NB4 (cell line): ENCODE results near the gene KLK15.

Source experiments
- DNase-seq: peaks from one replicate; pipeline ENCODE4 v3.0.0; 2010; ENCODE audit warnings: low read depth
- H3K4me3 ChIP-seq: one replicate; pipeline ENCODE4 v1.5.1; 2011; ENCODE audit warnings: mild to moderate bottlenecking, low read depth, low read length, moderate library complexity
- CTCF ChIP-seq: IDR thresholded peaks from one replicate; pipeline ENCODE4 v1.5.1; 2012; ENCODE audit warnings: low read depth, low read length
- MAX ChIP-seq: IDR thresholded peaks from 2 replicates; pipeline ENCODE4 v1.6.1; 2011; ENCODE audit warnings: low read depth, low read length
- MYC ChIP-seq: IDR thresholded peaks from 2 replicates; pipeline ENCODE4 v1.6.1; 2011; ENCODE audit warnings: low read depth, low read length
- POLR2A ChIP-seq: IDR thresholded peaks from 2 replicates; pipeline ENCODE4 v1.6.1; 2011; ENCODE audit warnings: mild to moderate bottlenecking; ENCODE audit not compliant: insufficient read length; ENCODE audit errors: extremely low read depth

Gene KLK15

GRCh38 chr19:50830266-50831025 is 2.9 kb downstream of the KLK15 start:
- TF ChIP-seq POLR2A (no peak), MAX (no peak), MYC (no peak), CTCF (no peak)
- no peak for DNase-seq

GRCh38 chr19:50829801-50830200 is 3.6 kb downstream of the KLK15 start:
- TF ChIP-seq POLR2A (no peak), MYC (no peak), CTCF (no peak), MAX (no peak)
- no peak for DNase-seq
- H3K4me3 ChIP-seq, result no peak overlapping the region

More at GRCh38 chr19:50830266-50831025, 2.9 kb downstream of the KLK15 start:
- no peak overlapping the region for H3K4me3 ChIP-seq

GRCh38 chr19:50827476-50827875 is 5.9 kb downstream of the KLK15 start:
- no peak for TF ChIP-seq POLR2A
- DNase-seq, result no peak
- H3K4me3 ChIP-seq, result no peak overlapping the region

GRCh38 chr19:50826492-50827240 is 6.7 kb downstream of the KLK15 start:
- H3K4me3 ChIP-seq, result no peak overlapping the region
- no peak for TF ChIP-seq MYC
- no peak for TF ChIP-seq POLR2A
- TF ChIP-seq MAX, result no peak
- TF ChIP-seq CTCF, result no peak
- DNase-seq, result no peak

GRCh38 chr19:50823389-50824042 is 9.9 kb downstream of the KLK15 start, which contains the start of gene KLK1:
Gene KLK1 (minus strand): TSS chr19:50823787. CDS start chr19:50823748, 39 bp downstream.
- H3K4me3 ChIP-seq, result no peak within 1 kb of the TSS
- TF ChIP-seq MAX, result no peak
- no peak for TF ChIP-seq POLR2A
- TF ChIP-seq MYC, result no peak
- DNase-seq, result no peak

- DNase-seq, result no peak
- no peak overlapping the region for H3K4me3 ChIP-seq
- no peak for TF ChIP-seq CTCF
- no peak for TF ChIP-seq MAX
- no peak for TF ChIP-seq MYC
- TF ChIP-seq POLR2A, result no peak
These were observed 10.6 kb downstream of the KLK15 start for GRCh38 chr19:50822661-50823208.
